Measurements from ENCODE around the gene ACTN2.
"Not testable (repeated sequence)": the region's sequence is repeated elsewhere in the genome, so short reads cannot be mapped to it uniquely, and the experiment has no call there.

ACTN2 gene

DNA sequence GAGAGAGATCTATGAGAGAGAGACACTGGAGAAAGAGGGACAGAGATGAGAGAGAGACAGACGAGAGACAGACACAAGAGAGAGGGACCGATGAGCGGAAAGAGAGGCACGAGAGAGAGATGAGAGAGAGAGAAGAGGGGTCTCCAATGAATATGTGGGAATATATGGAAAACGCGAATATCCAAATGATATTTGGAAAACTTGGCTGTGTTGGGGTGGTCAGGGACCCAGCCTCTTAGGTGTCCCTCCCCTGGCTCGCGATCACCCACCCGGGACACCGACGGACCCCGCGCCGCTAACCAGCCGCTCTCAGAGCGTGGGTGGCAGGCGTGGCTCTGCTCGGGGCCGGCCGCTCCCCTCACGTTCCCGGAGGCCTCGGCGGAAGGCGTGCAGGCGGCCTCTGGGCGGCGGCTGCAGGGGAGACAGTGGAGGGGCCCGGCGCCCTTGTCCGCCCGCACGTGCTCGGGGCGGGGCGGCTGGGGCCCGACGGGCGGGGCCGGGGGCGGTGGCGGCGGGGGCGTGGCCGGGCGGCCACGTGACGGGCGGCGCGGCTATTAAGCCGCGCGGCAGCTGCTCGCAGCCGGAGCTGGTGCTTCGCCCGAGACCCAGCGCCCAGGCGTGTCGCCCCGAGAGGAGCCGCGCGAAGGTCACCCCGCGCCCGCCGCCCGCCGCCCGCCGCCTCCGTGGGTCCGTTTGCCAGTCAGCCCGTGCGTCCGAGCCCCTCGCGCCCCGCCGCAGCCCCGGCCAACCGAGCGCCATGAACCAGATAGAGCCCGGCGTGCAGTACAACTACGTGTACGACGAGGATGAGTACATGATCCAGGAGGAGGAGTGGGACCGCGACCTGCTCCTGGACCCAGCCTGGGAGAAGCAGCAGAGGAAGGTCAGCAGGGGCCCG is at the start of gene ACTN2:
ACTN2 (plus strand) TSS at position 583 of the 898 bp plus-strand sequence; CDS start at position 758, 175 bp downstream.
- DNase-seq: no peak

DNA sequence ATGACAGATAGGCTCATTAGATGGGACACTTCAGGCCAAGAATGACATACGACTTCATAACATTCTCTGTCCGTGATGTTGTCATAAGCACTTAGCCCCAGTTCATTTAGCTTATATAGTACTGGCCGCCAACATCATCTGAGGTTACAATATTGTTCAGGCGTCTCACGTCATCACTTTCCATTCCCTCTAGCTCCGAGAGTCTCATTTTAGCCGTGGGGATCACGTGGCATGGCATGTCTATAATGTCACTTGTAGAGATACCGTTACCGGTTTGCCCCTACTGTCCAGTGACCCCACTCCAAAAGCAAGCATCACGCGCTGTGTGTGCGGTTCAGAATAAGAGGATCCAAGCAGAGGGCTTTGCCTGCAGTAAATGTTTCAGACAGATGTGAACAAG is 47.4 kb upstream of the ACTN2 start:
- no peak for DNase-seq

DNA sequence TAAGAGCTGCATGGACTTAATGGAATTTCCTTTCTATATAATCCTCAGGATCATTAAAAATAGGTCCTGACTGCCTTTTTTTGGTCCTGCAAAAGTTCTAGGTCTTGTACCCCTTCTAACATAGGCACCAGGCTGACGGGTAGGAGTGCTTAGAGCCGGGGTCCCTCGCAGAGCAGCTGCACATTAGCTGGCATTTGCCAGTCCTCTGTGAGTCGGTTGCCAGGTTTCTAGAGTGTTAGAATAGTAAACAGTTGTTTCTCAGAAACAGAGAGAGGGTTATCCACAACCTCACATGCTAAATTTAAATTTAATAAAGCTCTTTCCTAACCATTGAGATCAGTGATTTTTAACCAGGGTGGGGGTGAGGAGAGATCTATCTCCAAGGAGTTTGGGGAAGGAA is 46.6 kb upstream of the ACTN2 start:
- no peak for DNase-seq

DNA sequence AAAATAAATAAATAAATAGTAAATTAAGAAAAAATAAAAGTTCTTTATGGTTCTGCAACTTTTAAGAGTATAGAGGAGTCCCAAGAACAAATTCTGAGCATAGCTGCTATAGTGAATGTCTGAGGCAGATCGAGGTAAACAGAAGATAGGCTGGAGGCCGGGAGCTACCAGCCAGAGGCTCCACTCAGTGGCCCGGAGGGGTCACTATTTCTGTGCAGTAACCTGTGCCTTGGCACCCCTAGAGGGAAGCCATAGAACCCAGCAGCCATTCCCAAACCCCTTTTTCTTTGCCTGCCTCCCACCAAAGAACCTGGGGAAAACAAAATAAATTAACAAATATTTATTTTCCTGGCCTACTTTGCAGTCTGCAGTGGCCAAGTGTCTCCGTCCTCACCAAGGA is 43.5 kb upstream of the ACTN2 start:
- DNase-seq: no peak

DNA sequence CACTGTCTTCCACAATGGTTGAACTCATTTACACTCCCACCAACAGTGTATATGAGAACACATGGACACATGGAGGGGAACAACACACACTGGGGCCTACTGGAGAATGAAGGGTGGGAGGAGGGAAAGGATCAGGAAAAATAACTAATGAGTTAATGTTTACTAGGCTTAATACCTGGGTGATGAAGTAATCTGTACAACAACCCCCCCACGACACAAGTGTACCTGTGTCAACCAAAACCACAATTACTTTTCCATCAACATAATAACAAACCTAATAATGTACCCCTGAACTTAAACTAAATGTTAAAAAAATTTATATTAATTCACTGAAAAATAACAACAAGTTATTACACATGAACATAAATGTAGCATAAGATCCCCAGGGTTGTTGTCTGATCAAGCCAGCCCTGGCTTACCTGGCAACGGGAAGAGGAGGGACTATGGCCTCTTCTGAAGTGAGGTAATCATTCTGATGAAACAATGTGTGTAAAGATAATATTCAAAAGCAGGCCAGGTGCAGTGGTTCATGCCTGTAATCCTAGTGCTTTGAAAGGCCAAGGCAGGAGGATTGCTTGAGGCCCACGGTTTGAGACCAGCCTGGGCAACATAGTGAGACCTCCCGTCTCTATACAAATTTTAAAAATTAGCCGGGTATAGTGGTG is 41.2 kb upstream of the ACTN2 start:
- DNase-seq: no peak

DNA sequence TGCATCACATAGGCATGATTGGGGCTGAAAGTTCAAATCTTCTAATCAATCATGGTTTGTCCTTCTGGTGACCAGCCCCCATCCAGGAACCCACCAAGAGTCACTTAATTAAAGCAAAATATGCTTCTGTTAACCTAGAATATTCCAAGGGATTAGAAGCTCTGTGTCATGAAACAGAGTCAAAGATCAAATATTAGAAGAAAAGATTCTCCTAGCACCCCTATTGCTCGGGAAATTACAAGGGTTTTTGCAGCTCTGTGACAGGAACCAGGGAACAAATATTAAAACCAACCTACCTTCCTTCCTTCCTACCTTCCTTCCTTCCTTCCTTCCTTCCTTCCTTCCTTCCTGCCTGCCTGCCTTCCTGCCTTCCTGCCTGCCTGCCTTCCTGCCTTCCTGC is 31.8 kb upstream of the ACTN2 start:
- no peak for DNase-seq

DNA sequence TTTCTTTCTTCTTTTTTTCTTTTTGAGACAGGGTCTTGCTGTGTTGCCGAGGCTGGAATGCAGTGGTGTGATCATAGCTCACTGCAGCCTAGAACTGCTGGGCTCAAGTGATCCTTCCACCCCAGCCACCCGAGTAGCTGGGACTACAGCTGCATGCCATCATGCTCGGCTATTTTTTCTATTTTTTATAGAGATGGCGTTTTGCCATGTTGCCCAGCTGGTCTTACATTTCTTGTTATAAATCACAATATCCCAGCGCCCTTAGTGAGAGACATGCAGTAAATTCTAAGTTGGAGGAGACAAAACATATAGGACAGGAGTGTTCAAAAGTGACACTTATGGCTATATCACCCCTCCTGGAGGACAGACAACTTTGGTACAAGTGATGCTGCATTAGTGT is 31.3 kb upstream of the ACTN2 start:
- DNase-seq: no peak

DNA sequence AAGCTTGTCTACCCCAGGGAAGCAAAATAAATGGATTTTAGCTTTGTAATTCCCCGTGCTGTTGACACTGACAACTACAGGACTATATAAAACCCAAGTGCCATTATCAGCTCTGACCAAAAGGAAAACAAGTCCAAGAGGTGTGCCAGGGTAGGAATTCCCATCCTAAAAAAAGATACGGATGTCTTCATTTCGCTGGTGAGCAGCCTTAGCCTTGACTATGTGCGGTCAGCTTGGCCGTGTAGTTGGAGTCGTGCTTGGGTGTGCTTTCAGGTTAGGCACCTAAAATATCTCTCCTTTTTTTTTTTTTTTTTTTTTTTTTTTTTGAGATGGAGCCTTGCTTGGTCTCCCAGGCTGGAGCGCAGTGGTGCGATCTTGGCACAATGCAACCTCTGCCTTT is 28.9 kb upstream of the ACTN2 start:
- DNase-seq: no peak

DNA sequence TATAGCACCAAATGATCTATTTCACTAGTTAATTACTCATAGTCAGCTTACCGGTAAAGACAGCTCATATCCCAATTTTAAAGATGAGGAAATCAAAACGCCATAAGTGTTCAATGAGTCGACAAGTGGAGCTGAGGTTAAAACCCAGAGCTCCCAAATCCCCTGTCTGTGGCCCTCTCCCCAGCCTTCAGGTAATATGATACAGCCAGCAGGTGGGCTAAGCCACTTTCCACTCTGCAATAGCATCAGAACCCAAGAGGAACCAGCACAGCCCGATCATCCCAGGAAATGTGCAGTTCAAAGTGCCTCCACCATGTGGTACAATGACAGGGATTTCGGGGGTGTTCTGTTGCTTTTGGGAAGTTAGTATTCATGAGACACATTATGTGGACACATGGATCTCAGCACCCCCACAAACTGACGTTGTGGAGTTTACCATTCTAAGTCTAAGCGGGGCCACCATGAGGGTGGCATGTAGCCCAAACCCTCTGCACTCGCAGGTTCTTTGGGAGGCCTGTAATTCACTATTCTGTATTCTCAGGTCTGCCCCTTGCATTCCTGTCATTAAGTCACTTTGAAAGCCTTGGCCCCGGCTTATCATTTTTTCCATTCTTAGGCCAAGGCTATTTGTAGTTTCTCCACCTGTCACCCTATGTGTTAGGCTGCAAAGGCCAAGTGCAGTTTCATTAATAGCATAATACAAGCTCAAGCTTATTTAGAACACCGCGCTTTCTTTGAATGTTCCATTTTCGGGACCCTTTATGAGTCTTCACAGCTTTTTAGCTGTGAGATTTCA is 26.3 kb upstream of the ACTN2 start:
- no peak for DNase-seq

DNA sequence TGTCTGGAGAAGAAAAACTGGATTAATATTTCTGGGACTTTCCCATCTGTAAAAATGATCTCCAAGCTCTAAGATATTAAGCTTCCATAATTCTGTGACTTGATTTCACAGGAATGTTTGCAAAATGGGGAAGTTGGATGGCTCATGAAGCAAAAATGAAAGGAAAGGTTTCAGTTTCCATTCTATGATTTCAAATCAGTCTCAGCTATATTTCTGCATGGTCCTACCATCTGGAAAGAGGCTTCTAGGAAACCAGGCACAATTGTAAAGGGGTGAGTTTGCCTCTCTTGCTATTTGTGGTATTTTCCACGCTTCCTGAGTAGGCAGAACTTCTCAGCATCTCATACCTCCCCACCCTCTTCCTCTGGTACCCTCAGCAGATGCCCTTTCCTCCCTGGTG is 22.4 kb upstream of the ACTN2 start:
- DNase-seq: no peak

DNA sequence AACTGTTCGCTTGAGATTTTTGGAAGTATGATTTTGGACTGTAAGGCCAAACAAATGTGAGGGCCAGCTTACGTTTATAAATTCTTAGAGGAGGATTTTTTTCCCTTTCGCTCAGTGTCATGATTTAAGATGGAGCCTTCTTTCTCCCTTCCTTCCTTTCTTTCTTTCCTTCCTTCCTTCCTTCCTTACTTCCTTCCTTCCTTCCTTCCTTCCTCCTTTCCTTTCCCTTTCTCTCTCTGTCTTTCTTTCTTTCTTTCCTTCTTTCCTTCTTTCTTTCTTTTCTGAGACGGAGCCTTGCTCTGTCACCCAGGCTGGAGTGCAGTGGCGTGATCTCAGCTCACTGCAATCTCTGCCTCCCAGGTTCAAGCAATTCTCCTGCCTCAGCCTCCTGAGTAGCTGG is 17.4 kb upstream of the ACTN2 start:
- DNase-seq: not testable (repeated sequence)

DNA sequence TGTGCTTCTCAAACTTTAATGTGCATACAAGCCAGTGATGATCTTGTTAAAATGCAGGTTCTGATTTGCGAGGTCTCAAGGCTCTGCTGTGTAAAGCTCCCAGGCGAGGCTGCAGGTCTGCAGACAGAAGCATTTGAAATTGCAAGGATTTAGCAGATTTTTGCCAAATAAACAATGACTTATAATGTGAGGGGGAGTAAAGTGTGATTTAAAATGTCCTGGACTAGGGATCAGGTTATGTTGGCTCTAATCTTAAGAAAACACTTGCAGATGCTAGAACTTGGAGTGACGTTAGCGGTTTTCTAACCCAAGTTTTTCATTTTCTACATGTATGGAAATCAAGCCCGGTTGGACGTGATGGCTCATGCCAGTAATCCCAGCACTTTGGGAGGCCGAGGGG is 16.2 kb upstream of the ACTN2 start:
- no peak for DNase-seq

DNA sequence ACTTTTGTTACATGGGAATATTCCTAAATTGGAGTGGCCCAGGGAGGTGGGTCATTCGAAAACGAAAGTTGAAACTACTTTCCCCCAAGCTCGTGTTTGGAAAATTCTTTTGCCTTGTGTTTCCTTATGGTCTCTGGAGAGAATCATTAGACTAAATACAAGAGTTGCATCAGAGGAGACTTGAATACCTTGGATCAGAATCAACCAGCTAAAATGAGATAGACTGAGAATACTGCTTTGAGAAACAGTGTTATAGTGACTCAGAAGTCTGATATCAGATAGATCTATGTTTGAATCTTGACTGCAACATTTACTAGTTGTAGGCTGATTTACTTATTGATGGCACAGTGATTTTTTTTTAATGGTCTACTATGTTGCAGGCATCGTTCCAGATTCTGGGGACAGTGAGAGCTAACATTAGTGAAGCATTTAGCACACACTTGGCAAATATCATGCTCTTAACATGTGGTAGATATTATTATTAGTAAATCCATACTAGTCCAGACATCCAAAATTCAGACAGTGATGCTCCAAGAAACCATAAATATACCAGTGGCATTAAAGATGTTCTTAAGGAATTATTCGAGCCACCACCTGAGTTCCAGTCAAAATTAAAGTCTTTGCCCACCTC is 12.9 kb upstream of the ACTN2 start:
- DNase-seq: no peak

DNA sequence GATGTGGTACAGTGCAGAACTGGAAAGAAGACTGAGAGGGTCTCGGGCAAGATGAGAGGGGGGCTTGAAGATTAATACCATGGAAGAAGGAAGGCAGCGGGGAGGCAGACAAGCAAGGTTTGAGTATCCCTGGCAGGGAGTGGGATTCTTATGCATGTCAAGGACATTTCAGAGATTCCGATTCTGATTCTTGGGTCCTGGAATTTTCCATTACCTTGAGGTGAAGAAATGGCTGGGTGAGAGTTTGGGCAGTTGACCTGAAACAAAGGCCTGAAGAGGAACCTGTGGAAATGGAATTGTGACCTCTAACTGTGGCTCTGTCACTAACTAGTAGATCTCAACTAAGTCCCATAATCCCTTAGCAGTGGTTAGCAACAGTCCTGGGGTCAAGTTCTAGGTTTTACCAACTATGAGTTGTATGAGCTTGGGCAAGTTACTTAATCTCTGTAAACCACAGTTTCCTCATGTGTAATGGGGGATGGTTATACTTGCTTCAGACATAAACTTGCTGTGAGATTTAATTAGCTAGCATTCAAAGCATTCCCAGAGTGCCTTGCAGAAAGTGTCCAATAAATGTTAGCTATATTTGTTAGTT is 8.6 kb upstream of the ACTN2 start:
- DNase-seq: no peak

DNA sequence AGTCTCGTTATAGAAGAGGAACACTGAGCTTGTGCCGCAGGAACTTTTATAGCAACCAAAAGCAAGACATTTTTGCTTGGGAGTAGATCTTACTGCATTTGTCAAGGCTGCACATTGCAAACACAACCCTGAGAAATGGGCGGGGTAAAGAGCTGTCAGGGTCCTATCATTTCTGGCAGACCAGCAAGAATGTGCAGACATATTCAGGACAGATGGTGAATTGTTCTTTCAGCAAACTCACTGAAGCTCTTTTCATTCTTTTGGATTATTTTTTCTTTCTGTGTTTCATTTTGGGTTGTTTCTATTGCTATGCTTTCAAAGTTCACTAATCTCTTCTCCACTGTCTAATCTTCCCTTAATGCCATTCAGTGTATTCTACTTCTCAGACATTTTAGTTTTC is 5.1 kb upstream of the ACTN2 start:
- no peak for DNase-seq

DNA sequence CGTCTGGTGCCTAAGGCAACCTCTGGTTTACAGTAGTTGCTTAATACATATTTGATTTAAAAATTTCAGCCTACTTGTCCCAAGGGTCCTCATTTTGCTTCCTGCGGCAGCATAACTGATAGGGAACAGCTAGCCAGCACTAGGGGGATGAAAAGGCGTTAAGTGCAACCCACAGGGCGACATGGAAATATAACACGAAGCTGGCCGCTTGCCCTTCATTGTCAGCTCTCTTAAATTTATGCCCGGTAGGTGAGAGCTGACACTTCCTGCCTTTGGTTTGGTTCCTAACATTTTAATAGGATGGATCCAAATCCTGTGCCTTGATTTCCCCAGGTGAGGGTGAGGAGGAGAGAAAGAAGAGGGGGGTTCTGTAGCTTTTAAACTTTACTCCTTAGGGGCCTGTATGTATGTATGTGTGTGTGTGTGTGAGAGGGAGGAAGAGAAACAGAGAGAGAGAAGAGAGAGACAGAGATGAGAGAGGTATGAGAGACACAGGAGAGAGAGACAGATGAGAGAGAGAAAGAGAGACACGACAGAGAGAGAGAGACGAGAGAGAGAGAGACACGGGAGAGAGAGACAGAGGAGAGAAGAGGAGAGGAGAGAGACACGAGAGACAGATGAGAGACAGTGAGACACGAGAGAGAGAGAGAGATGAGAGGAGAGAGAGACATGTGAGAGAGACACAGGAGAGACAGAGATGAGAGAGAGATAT is 938 bp upstream of the ACTN2 start:
- DNase-seq: no peak

DNA sequence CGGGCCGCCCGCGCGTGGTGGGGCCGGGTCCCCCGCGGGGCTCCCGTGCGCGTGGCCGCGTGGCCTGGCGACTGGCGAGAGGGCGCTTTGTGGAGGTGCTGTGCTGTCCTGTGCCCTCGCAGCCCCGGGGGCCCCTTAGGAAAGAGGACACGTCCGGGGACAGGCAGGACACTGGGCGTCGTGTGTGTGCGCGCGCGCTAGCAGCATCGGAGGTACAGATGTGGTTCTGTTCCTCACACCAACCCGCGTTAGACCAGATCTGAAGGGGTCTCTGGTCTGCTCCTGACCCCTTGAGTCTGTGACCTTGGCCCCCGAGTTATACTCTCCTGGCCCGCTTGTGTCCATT is 489 bp downstream of the ACTN2 start:
- no peak for DNase-seq

DNA sequence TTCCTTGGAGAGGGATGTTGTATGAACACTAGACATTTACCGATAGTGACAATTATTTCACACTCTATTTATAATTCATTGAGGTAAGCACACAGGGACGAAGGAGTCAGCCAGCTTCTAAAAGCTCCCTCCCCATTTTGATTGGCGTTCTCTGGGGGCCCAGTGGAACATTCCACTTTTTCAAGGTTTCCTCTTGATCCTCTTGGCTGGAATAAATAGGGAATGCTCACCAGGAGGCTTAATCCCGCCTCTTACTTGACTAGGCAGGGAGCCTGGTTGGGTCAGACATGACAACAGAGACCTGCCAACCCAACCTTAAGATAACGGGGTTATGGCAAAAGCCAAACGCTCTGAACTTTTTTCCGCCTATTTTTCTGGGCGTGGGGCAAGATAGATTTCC is 974 bp downstream of the ACTN2 start:
- DNase-seq: no peak

DNA sequence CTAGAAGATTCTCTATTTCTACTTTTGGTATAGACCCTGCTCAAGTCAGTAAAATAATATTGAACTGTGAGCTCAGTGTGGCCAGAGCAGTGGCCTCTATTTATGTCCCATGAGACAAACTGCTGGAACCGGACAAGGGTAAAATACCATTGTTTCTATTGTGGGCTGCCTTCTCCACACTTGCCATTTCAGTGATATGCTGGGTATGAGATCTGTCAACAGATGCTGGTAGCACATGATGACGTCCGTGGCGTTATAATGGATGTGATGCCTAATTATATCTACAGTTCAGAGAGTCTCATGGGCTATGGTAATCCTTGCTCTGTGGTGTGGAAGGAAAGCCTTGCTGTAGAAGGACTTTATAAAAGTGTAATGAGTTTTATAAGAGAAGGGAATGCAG is 2.4 kb downstream of the ACTN2 start:
- no peak for DNase-seq

DNA sequence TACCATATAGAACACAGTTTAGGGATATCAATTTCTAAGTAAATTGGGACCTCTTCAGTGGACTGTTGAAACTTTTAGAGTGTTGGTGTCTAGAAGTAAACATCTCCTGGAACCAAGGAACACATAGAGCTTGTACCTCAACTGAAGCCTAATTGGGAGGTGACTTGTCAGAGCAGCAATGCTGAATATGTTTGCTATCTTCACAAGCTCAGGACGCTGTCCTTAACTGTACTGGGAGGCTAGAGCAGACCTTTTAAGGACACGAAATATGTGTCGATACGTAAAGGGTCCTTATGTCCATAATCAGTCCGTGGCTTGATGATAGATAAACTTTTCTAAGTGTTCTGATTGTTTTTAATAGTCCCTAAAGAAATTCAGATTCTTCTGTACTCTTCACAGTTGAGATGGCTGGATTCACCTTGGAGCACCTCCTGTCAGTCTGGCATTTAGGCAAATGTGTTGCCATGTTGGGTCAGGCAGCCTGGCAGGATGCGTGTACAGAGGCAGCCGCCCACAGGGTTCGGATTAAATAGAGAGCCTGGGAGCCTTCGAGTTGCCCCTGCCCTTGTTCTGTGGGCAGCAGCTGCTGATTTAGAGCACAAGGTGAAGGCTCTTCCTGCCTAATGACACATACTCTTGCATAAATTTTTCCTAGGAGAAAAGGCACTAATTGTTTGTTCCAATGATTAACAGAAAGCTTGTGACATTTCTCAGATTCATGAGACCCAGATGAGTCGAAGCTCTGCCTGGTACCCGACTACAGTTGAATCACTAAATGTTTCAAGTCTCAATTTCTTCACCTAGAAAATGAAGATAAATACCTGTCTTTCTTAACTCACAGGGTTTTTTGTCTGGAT is 3.6 kb downstream of the ACTN2 start:
- no peak for DNase-seq

DNA sequence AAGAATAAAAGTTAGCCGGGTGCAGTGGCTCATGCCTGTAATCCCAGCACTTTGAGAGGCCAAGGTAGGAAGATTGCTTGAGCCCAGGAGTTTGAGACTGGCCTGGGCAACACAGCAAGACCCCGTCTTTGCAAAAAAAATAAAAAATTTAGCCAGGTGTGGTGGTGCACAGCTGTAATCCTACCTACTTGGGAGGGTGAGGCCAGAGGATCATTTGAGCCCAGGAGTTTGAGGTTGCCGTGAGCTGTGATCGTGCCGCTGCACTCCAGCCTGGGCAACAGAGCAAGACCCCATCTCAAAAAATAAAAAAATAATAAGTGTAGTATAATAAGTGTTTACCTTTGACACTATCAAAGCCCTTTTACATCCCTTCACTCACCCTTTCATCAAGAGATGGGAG is 5.0 kb downstream of the ACTN2 start:
- DNase-seq: no peak

All from NCI-H1436 treated with DMSO at 0.1 percent for 48 hours (cell line).